Nephron progenitor cell (in vitro differentiated cells): ENCODE measurements around the gene SLC39A9.
A peak's percentile ranks its signal among the peaks of the same experiment; 100 is the strongest.

ENCODE experiments used
- DNase-seq: peaks from one replicate; pipeline ENCODE4 v3.0.0; 2021
- H3K27ac Mint-ChIP-seq: 2 replicates; pipeline ENCODE4 v1.8.0; 2021; ENCODE audit warnings: mild to moderate bottlenecking, moderate library complexity, mixed read lengths
- H3K27me3 Mint-ChIP-seq: 2 replicates; pipeline ENCODE4 v1.8.0; 2021; ENCODE audit warnings: mild to moderate bottlenecking, low read depth, mixed read lengths; ENCODE audit not compliant: poor library complexity
- H3K36me3 Mint-ChIP-seq: 2 replicates; pipeline ENCODE4 v1.8.0; 2021; ENCODE audit warnings: low read depth, mixed read lengths
- H3K4me1 Mint-ChIP-seq: 2 replicates; pipeline ENCODE4 v1.8.0; 2021; ENCODE audit warnings: mixed read lengths
- H3K4me3 Mint-ChIP-seq: 2 replicates; pipeline ENCODE4 v1.8.0; 2021; ENCODE audit warnings: mild to moderate bottlenecking, moderate library complexity, mixed read lengths
- H3K9me3 Mint-ChIP-seq: 2 replicates; pipeline ENCODE4 v1.8.0; 2021; ENCODE audit warnings: mild to moderate bottlenecking, moderate library complexity, mixed read lengths
- TF ChIP-seq, protein P1 (sequence below): fragments of 200-600 bp; sonication (generic); IDR thresholded peaks from 2 replicates; pipeline ENCODE4 v1.5.0; 2021; ENCODE audit warnings: antibody characterized with exemption

SLC39A9 gene

DNA sequence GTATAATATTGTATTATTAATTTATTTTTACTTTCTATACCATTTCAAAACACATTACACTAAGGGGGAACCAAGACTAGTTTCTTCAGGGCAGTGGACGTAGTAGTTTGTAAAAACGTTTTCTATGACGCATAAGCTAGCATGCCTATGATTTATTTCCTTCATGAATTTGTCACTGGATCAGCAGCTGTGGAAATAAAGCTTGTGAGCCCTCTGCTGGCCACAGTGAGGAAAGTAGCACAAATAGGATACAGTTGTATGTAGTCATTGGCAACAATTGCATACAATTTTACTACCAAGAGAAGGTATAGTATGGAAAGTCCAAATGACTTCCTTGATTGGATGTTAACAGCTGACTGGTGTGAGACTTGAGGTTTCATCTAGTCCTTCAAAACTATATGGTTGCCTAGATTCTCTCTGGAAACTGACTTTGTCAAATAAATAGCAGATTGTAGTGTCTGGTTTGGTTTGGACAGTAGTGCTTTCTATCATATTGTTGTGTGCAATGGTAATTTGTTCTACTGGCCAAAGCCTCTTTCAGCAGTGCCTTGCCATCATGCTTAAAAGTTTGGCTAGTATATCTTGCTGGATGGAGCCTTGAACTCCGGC is 61.7 kb downstream of the SLC39A9 start:
- no peaks in the 10 kb centered on the region for H3K4me1 Mint-ChIP-seq
- H3K9me3 Mint-ChIP-seq: no peaks in the 10 kb centered on the region
- H3K36me3 Mint-ChIP-seq: peaks cover 23% of the 10 kb centered on the region
- H3K27me3 Mint-ChIP-seq: no peaks in the 10 kb centered on the region
- TF ChIP-seq, protein P1, sequence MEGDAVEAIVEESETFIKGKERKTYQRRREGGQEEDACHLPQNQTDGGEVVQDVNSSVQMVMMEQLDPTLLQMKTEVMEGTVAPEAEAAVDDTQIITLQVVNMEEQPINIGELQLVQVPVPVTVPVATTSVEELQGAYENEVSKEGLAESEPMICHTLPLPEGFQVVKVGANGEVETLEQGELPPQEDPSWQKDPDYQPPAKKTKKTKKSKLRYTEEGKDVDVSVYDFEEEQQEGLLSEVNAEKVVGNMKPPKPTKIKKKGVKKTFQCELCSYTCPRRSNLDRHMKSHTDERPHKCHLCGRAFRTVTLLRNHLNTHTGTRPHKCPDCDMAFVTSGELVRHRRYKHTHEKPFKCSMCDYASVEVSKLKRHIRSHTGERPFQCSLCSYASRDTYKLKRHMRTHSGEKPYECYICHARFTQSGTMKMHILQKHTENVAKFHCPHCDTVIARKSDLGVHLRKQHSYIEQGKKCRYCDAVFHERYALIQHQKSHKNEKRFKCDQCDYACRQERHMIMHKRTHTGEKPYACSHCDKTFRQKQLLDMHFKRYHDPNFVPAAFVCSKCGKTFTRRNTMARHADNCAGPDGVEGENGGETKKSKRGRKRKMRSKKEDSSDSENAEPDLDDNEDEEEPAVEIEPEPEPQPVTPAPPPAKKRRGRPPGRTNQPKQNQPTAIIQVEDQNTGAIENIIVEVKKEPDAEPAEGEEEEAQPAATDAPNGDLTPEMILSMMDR: peak; percentile 67
- H3K4me3 Mint-ChIP-seq: no peak overlapping the region
- peak; percentile 44 for DNase-seq
- H3K27ac Mint-ChIP-seq: no peak overlapping the region

DNA sequence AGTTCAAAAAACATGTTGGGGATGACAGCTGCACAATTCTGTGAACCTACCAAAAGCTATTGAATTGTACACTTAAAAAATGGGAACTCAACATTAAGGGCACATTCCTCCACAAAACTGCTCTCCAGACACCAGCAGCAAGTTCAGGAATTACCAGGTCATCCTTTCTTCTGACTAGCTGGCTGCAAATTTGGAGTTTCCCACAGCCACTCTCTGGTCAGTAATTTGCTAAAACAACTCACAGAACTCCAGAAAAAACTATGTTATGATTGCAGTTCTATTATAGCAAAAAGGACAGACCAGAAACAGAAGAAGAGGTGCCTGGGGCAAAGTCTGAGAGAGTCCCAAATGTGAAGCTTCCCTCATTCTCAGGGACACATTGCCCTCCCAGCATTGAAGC is 65.9 kb downstream of the SLC39A9 start:
- TF ChIP-seq, protein P1: no peak
- no peak overlapping the region for H3K4me3 Mint-ChIP-seq
- no peaks in the 10 kb centered on the region for H3K4me1 Mint-ChIP-seq
- H3K27me3 Mint-ChIP-seq: no peaks in the 10 kb centered on the region
- H3K36me3 Mint-ChIP-seq: peaks cover 12% of the 10 kb centered on the region
- H3K27ac Mint-ChIP-seq: no peak overlapping the region
- H3K9me3 Mint-ChIP-seq: no peaks in the 10 kb centered on the region
- no peak for DNase-seq

DNA sequence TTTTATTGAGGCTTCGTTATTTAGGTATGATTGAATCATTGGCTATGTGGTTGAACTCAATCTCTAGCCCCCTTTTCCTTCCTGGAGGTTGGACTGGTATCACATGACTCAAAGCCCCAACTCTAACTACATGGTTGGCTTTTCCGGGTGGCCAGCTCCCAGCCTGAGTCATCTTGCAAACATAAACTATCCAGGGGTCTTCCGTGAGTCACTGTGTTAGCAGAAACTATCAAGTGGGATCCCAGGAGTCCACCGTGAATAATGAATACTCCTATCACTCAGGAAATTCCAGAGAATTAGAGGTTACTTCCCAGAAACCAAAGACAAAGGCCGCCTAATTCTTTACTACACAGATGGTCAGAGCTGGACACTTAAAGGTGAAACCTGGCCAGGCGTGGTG is 66.3 kb downstream of the SLC39A9 start:
- no peaks in the 10 kb centered on the region for H3K9me3 Mint-ChIP-seq
- no peak overlapping the region for H3K27ac Mint-ChIP-seq
- no peak overlapping the region for H3K4me3 Mint-ChIP-seq
- TF ChIP-seq, protein P1: no peak
- no peaks in the 10 kb centered on the region for H3K4me1 Mint-ChIP-seq
- no peaks in the 10 kb centered on the region for H3K27me3 Mint-ChIP-seq
- peaks cover 12% of the 10 kb centered on the region for H3K36me3 Mint-ChIP-seq
- DNase-seq: no peak

DNA sequence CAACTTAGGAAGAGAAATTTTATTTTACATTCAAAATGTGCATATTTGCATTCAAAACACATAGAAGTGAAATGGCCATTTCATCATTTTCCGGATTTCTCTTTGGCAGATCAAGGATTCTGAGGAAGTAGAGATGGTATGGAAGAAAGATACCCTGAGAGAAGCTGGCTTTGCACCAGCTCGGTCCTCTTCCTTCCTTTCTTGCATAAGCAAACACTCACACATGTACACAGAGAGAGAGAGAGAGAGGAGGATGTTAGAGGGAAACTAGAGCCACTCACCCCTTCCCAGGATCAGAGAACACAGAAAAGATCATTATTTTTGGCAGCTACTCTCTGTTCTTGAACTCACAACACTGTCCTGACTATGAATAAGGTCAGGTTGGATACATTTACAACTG is 70.5 kb downstream of the SLC39A9 start:
- Mint-ChIP-seq H3K36me3 (peaks cover 4% of the 10 kb centered on the region), H3K4me1 (no peaks in the 10 kb centered on the region), H3K27ac (no peak overlapping the region), H3K4me3 (no peak overlapping the region), H3K27me3 (peaks cover 15% of the 10 kb centered on the region), H3K9me3 (no peaks in the 10 kb centered on the region)
- TF ChIP-seq, protein P1: no peak
- no peak for DNase-seq

DNA sequence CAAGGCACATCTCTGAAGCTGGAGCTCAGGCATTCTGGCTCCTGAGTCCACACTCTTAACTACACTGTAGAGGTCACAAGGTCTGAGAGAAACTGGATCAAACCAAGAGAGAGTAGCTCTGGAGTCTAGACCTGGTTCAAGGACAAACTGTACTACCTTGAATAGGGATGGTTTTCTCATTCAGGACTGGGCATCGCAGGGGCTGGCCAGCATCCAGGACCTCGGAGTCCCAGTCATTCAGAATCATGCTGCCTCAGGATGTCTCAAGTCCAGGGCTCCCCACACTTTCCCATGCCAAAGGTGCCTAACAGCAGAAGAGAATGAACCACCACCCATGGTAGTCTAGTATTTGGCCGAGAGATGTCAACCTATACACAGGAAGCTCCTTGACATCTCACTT is 72.9 kb downstream of the SLC39A9 start:
- TF ChIP-seq, protein P1: no peak
- DNase-seq: no peak
- Mint-ChIP-seq H3K4me3 (no peak overlapping the region), H3K27ac (no peak overlapping the region), H3K36me3 (no peaks in the 10 kb centered on the region), H3K27me3 (peaks cover 30% of the 10 kb centered on the region), H3K4me1 (no peaks in the 10 kb centered on the region), H3K9me3 (no peaks in the 10 kb centered on the region)

DNA sequence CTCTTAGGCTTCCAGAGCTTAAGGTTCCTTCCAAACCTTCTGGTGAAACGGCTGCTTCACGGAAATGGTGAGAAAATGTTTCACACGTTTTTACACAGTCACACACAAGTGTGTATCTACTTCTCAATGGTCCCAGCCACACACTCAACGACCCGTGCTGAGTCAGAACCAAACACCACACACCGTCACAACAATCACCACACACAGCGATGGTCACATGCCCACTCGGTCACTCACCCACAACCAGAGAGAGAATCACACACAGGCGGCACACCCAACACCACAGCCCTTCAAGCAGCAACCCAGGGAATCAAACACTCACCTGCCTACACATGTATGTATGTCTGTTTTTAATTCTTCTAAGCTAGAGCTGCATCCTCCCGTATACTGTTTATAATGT is 73.4 kb downstream of the SLC39A9 start:
- Mint-ChIP-seq H3K27me3 (peaks cover 31% of the 10 kb centered on the region), H3K4me1 (no peaks in the 10 kb centered on the region), H3K9me3 (no peaks in the 10 kb centered on the region), H3K36me3 (no peaks in the 10 kb centered on the region), H3K27ac (no peak overlapping the region), H3K4me3 (no peak overlapping the region)
- no peak for DNase-seq
- TF ChIP-seq, protein P1: no peak
